Suppressor macrophage treated with lipopolysaccharide for 1 hour (primary cell): ENCODE results near the gene TUBB2B.

Experiments used
- DNase-seq, 3 donors: peaks; one replicate each; pipeline ENCODE4 v3.0.0-alpha.2; 2020 to 2022

TUBB2B gene

DNA sequence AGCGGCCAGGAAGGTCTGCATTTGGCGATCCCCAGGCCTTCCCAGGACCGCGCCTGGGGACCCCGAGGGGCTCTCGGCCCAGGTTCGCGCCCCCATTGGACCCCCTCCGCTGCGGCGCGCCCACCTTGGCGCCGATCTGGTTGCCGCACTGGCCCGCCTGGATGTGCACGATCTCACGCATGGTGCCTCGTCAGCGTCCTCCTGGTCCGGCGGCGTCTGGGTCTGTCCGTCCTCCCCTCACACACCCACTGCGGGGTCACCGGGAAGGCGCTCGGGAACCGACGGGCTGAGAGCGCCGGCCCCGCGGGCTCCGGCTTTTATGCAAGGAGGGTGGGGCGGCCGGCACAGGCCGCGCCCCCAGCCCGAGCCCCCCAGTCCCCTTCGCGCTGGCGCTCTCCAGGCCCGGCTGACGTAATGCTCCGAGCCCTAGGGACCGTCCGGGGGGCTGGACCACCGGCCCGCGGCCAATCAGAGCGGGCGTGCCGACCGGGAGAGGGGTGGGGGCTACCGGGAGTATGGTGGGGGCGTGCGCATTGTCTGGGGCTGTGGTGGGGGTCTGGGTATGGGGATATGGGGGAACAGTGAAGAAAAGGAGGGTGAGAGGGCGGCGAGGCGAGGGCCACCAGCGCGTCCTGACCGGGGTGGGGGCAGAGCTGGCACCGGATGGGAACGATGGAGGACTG lies at the start of gene TUBB2B:
TUBB2B (minus strand) TSS at position 291 of the 683 bp plus-strand sequence; CDS start at position 181, 110 bp downstream.
- peak in 1 of 3 donors; percentile 26 for DNase-seq

DNA sequence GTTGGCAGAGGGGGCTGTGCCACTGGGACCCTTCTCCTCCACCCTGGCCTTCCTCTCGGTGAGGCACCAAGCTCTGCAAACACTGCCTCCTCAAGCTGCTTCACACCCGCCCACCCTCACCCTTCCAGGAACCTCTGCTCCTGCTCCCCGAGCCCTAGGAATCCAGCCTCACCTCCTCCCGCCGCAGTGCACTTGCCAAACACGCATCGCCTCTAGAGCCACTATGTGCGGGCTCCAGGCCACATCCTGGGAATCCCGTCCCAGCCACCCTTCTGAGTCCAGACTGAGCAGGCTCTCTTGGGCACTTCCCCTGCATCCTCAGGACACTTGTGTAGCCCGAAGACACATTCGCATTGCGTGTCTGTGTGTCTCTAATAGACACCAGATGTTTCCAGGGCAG lies 49.8 kb upstream of the TUBB2B start:
- DNase-seq, result no peak

DNA sequence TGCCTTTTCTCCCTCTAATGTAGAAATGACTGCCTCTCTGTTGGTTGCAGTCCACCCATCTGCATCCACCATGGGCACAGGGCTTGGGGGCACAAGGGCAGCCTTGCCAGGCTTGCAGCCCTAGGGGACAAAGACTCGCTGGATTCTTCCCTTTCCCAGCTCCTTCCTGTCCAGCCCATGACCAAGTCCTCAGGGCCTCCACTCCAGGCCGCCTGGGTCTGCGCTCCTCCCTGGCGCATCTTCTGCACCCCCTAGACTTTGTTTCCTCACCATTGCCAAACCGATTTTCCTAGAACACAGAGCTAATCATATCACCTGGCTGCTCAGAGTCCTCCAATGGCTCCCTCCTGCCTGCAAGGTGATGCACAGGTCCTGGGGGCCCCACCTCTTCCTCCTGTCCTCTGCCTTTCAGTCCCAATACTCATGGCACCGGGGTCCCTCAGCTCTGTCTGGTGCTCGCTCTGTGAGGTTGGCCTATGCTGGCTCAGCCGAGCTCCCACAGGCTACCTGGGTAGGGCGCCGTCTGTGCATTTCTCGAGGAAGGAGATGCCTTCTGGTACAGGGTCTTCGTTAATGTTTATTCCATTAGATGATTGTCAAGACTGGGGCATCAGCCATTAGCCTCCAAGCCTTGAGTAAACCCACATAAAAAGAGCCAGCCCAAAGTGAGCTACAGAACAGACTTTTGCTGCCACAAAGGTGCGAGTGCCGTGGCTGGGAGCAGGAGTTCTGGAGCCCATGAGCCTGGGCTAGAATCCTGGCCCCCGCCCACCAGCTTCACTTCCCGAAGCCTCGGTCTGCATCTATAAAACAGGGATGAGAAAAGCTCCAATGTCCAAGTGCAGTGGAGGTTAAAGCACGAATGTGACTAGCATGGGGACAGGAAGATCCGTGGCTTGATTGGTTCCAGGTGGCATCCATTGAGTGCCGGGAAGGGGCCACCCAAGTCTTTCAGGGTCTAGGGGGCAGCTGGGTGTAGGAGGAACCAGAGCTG lies 49.0 kb upstream of the TUBB2B start:
- DNase-seq, result no peak

DNA sequence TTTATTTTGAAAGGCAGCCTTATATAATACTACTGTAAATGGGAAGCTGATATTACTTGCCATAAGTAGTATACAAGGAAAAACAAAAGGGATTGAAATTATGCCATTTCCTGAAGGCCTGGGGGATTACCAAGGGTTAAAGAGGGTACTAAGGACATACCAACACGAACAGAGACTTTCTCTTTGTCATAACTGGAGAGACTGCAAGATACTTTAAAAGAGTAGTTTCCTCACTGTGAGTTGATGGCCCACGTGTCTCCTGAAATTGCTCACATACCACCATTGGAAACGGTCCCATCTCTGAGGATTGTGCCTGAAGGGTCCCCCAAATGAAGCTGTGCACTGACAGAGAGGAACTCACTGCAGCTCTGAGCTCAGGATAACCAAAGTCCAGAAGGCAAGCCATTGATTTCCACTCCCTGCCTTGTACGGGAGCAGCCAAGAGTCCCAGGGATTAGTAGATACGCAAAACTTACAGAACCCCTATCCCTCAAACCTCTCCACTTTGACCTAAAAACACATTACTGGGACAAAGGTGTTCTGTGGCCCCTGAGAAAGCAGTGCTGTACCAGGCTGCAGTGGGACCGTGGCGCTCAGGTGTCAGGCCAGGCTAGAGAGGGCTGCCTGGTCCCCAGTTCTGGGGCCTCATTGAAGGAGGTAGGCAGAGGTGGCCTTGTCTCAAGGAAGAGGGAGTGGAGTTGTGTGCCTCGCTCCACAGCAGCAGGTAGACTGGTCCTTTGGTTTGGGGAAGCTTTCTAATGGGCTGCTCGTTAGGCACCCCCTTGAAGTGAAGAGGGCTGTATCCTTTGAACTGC lies 46.5 kb upstream of the TUBB2B start:
- no peak for DNase-seq

DNA sequence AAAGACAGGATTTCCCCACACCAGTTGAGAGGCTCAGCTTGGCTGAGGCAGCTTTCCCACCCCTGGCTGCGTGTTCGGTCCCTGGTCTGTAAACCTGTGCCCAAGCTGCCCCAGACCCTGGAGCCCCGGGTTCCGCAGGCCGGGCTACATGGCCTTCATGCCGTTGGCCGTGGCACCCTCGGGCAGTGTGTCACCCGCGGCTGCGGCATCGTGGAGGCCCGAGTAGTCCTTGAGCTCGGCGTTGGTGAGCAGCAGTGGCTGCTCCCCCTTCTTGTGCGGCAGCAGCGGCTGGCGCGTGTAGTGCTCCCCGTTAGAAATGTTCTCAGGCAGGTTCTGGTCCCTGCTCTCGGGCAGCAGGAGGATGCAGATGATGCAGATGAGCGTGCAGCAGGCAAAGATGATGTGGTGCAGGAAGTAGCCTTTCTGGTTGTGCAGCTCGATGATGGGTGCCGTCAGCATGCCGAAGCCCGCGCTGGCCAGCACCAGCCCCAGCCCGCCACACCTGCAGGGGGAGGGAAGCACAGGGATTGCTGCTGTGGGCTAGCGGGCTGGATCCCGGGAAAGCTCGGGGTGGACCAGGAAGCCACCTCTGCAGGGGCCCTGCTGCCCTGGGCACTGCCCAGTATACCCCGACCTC lies 45.6 kb upstream of the TUBB2B start:
- no peak for DNase-seq

DNA sequence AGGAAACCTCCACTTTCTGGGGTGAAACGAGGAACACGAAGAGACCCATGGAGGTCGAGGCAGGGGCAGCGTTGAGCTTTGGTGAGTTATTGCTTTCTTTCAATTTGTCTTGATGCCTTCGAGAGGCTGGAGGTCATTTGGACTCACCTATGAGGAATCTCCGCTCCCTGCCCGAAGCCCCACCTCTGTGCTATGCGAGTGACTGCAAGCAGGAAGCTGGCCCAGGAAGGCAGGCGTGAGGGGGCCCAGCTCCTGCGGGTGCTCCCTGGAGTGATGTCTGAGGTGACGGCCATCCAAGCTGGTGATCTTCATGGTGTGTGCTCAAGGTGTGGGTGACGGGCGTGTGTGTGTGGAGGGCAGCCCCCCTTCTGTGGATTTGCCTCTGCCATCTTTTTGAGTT lies 44.3 kb upstream of the TUBB2B start:
- DNase-seq, result no peak

DNA sequence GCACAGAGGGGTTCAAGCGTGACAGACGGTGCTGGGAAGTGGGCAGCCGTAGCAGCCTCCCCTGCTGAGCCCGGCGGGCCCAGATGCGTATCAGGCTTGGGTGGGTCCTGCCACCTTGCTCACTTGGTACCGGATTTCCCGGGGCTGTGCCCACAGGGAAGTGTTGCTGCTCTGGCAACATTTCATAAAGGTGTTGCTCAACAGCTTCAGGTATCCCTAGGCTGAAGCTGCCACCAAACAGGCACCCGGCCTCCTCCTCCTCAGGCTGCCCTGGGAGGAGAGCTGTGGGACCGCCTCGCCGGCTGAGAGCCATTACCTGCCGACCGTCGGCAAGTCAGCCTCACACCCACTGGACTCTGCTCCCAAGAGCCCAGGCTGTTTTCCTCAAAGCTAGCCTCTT lies 42.8 kb upstream of the TUBB2B start:
- DNase-seq, result no peak

DNA sequence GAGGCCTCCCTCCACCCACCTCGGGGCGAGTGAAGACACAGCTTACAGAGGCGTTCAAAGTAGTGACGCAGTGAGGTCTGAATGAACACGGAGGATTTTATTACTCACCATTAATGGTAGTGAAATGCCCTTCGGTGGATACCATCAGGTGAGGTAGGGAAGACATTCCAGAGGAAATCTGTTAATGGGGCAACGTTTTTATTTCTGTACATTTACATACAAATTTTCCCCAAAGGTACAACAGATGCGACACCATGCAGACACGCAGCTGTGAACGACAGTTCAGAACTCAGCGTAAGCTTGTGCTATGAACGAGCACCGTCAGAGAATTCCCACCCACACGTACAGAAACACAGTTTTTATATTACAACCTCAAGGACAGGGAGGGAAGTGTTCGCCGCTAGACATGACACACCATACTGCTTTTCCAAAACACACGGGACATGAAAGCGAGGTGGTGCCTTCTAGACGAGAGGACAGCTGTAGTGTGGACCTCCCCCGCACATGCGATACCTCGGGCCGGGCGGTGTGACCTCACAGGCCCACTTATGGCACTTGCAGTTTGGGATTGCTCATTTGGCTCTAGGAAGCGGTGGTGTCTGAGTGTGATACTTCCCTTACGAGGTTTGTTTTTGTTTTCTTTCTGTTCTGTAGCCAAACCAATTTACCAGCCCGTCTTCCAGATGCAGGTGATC lies 42.0 kb upstream of the TUBB2B start:
- no peak for DNase-seq

DNA sequence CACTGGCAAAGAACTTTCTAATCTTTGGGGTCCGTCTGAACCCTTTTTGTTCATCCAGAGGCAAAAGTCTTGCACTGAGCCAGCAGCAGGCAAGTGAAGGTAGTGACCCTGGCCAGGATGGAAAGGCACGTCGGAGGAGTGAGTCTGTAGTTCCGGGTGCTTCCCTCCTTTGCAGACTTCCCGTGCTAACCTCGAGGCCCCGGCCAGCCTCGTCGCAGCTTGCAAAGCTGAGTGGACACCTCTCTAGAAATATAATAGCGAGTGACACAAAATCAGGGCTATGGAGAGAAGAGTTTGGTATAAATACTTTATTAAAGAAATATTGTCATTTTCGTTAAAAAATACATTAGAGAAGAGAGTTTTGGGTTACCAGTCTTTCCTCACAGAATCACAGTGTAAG lies 41.2 kb upstream of the TUBB2B start:
- DNase-seq, result no peak

DNA sequence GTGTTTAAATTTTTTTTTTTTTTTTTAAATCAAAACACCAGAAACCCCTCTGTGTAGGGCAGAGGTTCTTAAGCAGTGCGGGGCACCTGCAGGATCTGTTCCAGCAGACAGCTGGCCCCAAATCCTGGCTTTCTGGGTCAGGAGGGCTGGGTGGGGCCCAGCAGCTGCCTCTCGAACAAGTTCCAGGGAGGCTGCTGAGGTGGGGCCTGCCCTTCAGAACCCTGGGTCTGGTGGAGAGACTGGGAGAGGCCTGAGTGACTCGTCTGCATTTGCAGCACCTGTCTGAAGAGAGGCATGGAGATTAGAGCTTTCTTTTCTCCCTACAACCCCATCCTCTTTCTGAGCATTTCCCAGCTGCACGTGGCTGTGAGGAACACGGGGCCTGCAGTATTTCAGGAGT lies 39.7 kb upstream of the TUBB2B start:
- DNase-seq, result no peak

DNA sequence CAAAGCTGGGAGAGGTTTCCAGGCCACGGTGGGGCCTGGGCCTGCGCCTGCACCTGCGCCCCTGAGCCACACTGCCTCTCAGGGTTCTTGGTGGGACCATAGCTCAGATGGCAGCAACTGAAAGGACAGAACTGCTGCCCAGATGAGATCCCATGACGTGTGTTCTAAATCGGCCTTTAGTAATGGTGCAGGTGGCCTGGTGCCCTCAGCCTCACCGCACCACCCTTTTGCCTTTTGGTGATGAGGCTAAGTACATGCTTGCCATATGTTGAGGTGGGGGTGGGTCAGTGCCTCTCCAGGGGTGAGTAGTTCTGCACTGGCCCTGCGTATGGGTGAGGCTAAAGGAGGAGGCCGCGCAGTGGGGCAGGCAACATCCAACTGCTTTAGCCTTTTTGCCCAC lies 38.7 kb upstream of the TUBB2B start:
- no peak for DNase-seq

DNA sequence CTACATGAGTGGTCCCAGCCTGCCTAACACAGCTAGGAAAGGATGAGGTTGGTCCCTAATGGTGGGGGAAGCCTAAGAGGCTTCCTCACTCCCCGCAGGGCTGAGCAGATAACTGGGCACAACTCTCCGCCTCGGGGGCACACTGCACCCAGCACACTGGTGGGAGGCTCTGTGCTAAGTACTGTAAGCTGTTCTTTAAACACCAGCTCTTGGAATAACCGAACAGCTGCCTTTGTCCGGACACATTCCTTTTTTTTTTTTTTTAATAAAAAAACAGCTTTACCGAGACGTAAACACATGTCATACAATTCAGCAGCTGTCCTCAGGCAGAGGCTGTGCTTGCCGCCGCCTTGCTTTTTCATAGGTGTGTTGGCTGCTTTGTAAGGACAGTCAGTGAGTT lies 38.2 kb upstream of the TUBB2B start:
- DNase-seq, result no peak

DNA sequence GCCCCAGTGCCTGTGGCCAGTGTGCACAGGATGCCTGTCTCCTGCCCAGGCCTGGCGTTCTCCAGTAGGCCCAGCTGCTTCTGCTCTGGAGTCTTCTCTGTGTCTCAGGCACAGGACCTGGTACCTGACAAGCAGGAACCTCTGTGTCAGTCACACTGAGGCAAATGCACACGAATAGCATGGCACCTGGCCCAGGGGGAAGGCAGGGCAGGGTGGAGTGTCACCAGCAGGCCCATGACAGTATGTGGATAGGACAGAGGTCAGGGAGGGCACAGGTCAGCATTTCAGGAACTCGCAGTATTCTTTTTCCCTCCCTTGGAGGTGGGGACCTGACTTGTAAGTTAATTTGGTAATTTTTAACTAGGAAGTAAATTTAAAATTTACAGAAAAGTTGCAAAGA lies 36.9 kb upstream of the TUBB2B start:
- no peak for DNase-seq

DNA sequence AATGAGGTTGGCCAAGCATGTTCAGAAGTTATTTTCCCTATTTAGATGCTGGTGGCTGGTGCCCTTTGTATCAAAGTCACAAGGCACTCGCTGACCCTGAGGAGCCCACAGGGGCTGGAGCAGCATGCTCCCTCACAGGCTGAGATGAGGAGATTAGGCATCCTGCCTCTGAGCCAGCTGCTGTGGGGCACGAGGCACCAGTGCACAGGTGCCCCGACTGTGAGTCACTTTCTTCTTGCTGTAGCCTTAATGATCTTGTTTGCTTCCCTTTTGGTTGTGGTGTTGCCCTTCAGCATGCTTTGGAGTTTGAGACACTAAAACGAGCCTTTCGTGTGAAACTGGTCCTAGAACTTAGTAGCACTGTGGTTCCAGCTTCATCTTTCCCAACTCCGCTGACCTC lies 35.6 kb upstream of the TUBB2B start:
- no peak for DNase-seq

DNA sequence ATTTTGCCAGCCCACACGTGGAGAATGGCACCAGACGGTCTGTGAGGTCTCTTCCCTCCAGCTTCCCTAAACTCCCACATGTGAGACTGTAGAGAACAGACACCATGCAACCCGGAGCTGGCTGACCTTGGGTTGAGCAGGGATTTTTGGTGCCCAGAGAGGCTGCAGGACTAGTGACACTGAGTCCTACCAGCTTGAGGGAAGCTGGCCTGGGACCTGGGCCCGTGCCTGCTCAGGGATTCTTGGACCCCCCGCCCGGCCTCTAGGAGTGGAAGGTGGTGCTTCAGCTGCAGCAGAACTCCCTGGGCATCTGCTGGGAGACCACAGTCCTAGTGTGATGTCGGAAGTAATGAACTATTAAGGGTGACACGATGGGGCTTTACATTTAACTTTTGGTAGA lies 34.5 kb upstream of the TUBB2B start:
- DNase-seq, result peak in 1 of 3 donors; percentile 22

DNA sequence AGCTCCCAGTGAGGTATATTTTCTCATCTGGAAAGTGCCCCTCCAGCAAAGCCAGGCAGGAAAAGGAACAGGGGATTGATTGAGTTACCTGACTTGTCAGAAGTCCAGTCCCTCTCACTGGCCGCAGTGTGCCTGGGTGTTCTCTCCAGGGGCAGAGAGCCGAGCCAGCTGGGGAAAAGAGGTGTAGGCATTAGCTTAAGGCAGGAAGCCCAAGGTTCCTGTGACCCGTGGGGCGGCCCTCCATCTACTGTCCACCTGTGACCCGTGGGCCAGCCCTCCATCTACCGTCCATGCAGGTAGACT lies 34.0 kb upstream of the TUBB2B start:
- DNase-seq, result no peak

DNA sequence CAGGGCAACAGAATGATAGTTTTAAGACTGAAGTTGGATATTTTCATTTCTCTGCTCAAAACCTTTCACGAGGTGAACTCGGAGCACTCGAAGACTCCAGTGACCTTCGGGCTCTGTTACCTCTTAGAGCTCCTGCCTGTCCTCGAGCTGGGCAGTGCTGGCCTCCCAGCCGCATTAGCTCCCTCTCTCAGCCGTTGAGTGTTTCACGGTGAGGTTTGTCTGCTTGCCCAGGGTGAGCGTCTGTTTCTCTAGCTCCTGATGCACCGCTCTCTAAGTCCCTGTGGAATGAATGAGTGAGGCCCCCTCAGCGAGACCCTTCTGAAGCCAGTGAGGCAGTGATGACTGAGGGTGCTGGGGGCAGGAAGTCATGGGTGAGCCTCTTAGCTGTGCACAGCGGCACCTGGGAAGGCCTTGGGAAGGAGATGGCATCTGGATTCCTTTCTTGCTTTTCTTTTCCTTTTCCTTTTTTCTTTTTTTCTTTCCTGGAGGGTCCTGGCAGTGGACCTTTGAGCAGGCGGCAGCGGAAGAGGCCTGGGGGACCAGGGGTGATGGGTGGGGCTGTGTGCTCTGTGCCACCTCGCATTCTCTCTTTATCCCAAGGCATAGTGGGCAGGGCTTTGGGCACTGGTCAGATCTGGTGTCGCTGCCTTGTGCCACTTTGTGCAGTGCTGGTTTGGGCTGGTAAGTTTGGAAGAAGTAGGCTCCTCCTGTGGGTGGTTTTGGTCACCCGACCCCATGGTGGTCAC lies 33.5 kb upstream of the TUBB2B start:
- no peak for DNase-seq

DNA sequence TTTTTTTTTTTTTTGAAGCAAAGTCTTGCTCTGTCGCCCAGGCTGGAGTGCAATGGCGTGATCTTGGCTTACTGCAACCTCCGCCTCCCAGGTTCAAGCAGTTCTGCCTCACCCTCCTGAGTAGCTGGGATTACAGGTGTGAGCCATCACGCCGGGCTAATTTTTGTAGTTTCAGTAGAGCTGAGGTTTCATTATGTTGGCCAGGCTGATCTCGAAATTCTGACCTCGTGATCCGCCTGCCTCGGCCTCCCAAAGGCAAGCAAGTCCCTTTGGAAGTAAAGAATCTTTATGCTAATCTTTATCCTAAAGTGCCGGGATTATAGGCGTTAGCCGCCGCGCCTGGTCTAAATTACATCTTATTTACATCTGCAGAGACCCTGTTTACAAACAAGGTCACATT lies 32.8 kb upstream of the TUBB2B start:
- no peak for DNase-seq

DNA sequence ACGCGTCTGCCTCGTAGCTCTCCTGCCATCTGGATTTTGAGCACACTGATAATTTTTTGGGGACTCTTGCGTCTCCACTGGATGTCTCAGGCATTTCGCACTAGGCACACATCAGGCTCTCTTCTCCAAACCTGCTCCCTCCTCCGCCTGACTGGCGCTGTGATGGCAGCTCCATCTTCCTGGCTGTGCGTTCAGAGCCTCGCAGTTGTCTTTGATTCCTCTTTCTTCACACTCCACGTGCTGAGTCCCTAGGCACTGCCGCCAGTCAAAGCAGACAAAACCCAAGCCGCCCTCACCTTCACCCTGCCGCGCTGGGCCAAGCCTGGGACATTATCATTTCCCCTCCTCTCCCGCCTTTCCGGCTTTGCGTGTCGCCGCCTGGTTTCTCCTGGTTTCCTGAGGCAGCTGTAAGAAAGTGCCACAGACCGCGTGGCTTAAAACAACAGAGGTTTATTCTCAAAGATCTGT lies 32.1 kb upstream of the TUBB2B start:
- peak; percentile 44 to 56 (median 47) for DNase-seq

DNA sequence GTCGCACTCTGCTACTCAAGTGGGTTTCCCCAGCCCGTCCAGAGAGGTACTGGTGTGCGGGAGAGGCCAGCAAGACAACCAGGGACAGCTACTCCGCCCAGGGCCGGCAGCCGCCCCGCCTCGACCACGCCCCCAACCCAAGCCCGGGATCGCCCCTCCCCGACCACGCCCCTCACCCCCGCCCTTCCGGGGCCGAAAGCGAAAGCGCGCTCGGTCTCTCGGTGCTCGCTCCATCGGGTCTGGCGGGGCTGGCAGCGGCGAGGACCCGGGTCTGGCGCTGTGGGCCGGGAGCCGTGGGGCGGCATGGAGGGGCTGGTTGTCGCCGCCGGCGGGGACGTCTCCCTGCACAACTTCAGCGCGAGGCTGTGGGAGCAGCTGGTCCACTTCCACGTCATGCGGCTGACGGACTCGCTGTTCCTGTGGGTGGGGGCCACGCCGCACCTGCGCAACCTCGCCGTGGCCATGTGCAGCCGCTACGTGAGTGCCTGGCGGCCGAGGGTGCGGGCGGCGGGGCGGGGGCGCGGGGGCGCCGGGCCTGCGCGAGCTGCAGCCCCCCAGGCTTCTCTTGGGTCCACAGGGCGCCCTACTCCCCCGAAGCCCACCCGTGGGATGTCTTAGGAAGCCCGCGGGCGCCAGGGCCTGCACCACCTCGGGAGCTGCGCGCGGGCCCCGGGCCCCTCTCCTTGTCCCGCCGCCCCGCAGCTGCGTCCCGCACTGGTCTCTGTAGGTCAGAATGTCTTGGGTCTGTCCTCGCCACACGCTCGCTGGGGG lies 31.5 kb upstream of the TUBB2B start, which contains the start of gene PSMG4:
PSMG4 (plus strand) TSS at position 228 of the 771 bp plus-strand sequence; CDS start at position 304, 76 bp downstream.
- DNase-seq, result peak; percentile 92 to 98 (median 97)
